ENCODE data around the gene LEAP2. TPM values are rescaled to one million over a fixed set of nuclear protein-coding genes. Genes with fewer than 3 reads are reported as not detected.

The LEAP2 gene
- total RNA-seq, 1 donor from 2014 or later: 1.9 TPM

DNA sequence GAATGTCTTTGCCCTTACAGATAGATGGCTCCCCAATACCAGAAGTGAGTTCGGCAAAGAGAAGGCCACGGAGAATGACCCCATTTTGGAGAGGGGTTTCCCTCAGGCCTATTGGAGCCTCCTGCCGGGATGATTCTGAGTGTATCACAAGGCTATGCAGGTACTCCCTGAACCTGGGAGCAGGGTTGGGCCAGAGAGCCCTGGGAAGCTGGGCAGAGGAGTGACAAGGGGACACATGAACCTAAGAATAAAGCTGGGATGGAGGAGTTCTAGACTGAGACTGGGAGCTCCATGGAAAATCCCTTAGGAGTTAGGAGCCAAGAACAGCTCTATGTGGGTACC, 433 bp downstream of the LEAP2 start:
- Histone ChIP-seq H3K36me3 (peaks cover 42% of the 10 kb centered on the region), H3K4me1 (peaks cover 61% of the 10 kb centered on the region), H3K9me3 (replicated peaks) (no peaks in the 10 kb centered on the region), H3K27ac (replicated peaks) (peak overlapping the region; percentile 64), H3K27me3 (ENCODE audit: low read depth) (no peaks in the 10 kb centered on the region), H3K4me3 (no peak overlapping the region)
- no peak for DNase-seq
- TF ChIP-seq, protein P1, sequence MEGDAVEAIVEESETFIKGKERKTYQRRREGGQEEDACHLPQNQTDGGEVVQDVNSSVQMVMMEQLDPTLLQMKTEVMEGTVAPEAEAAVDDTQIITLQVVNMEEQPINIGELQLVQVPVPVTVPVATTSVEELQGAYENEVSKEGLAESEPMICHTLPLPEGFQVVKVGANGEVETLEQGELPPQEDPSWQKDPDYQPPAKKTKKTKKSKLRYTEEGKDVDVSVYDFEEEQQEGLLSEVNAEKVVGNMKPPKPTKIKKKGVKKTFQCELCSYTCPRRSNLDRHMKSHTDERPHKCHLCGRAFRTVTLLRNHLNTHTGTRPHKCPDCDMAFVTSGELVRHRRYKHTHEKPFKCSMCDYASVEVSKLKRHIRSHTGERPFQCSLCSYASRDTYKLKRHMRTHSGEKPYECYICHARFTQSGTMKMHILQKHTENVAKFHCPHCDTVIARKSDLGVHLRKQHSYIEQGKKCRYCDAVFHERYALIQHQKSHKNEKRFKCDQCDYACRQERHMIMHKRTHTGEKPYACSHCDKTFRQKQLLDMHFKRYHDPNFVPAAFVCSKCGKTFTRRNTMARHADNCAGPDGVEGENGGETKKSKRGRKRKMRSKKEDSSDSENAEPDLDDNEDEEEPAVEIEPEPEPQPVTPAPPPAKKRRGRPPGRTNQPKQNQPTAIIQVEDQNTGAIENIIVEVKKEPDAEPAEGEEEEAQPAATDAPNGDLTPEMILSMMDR (IDR thresholded peaks at IDR 0.05; ENCODE audit: borderline replicate concordance): no peak
- intact Hi-C loops (cut with micrococcal nuclease): no loop called here

GRCh38 chr5:132876020-132876759, 2.7 kb downstream of the LEAP2 start:
- no peak for DNase-seq
- peak overlapping the region; percentile 64 for H3K27ac ChIP-seq (replicated peaks)
- no peak overlapping the region for H3K4me3 ChIP-seq
- intact Hi-C loops (cut with micrococcal nuclease): no loop called here
- TF ChIP-seq, protein P1 (IDR thresholded peaks at IDR 0.05; ENCODE audit: borderline replicate concordance): no peak
- H3K27me3 ChIP-seq (ENCODE audit: low read depth): no peaks in the 10 kb centered on the region
- peaks cover 43% of the 10 kb centered on the region for H3K36me3 ChIP-seq
- peaks cover 58% of the 10 kb centered on the region for H3K4me1 ChIP-seq
- H3K9me3 ChIP-seq (replicated peaks): no peaks in the 10 kb centered on the region

- Histone ChIP-seq H3K4me3 (no peak overlapping the region), H3K27ac (replicated peaks) (peak overlapping the region; percentile 64), H3K36me3 (peaks cover 49% of the 10 kb centered on the region), H3K4me1 (peaks cover 45% of the 10 kb centered on the region), H3K9me3 (replicated peaks) (no peaks in the 10 kb centered on the region), H3K27me3 (ENCODE audit: low read depth) (no peaks in the 10 kb centered on the region)
- DNase-seq: no peak
- intact Hi-C loops (cut with micrococcal nuclease): no loop called here
- TF ChIP-seq, protein P1 (IDR thresholded peaks at IDR 0.05; ENCODE audit: borderline replicate concordance): no peak
Observed at GRCh38 chr5:132877466-132877865, 4.0 kb downstream of the LEAP2 start.

GRCh38 chr5:132877938-132878337, 4.5 kb downstream of the LEAP2 start:
- no peaks in the 10 kb centered on the region for H3K9me3 ChIP-seq (replicated peaks)
- H3K4me1 ChIP-seq: peaks cover 40% of the 10 kb centered on the region
- intact Hi-C loops (cut with micrococcal nuclease): no loop called here
- TF ChIP-seq, protein P1 (IDR thresholded peaks at IDR 0.05; ENCODE audit: borderline replicate concordance): no peak
- H3K36me3 ChIP-seq: peaks cover 54% of the 10 kb centered on the region
- peak; percentile 23 for DNase-seq
- H3K27ac ChIP-seq (replicated peaks): peak overlapping the region; percentile 64
- H3K27me3 ChIP-seq (ENCODE audit: low read depth): no peaks in the 10 kb centered on the region
- H3K4me3 ChIP-seq: no peak overlapping the region

GRCh38 chr5:132883261-132883834, 9.9 kb downstream of the LEAP2 start:
- Histone ChIP-seq H3K4me1 (peaks cover 4% of the 10 kb centered on the region), H3K9me3 (replicated peaks) (no peaks in the 10 kb centered on the region), H3K4me3 (no peak overlapping the region), H3K36me3 (peaks cover 82% of the 10 kb centered on the region), H3K27ac (replicated peaks) (no peak overlapping the region), H3K27me3 (ENCODE audit: low read depth) (no peaks in the 10 kb centered on the region)
- DNase-seq: no peak
- TF ChIP-seq, protein P1 (IDR thresholded peaks at IDR 0.05; ENCODE audit: borderline replicate concordance): peak; percentile 79
- intact Hi-C loops (cut with micrococcal nuclease): no loop called here
